Fibroblast of peridontal ligament (primary cell): ENCODE measurements around the gene LRCH2.

Experiments used
- DNase-seq: peaks from one replicate; pipeline ENCODE4 v3.0.0-alpha.2; 2010; ENCODE audit errors: extremely low read depth

LRCH2 gene

GRCh38 chrX:115204040-115204439 lies 29.9 kb downstream of the LRCH2 start:
- no peak for DNase-seq

- DNase-seq: no peak
Observed at GRCh38 chrX:115192244-115192700, 41.6 kb downstream of the LRCH2 start.

- DNase-seq: no peak
Observed at GRCh38 chrX:115191490-115192243, 42.2 kb downstream of the LRCH2 start.

GRCh38 chrX:115190636-115191489 lies 43.0 kb downstream of the LRCH2 start:
- no peak for DNase-seq

GRCh38 chrX:115189646-115190635 lies 44.0 kb downstream of the LRCH2 start:
- DNase-seq: no peak

GRCh38 chrX:115189110-115189509 lies 44.8 kb downstream of the LRCH2 start, which contains the start of gene RBMXL3:
TSS of gene RBMXL3 (plus strand) at chrX:115189410. CDS start at chrX:115189442, 32 bp downstream.
- DNase-seq: no peak

GRCh38 chrX:115183980-115184379 lies 49.9 kb downstream of the LRCH2 start:
- peak; percentile 40 for DNase-seq

- no peak for DNase-seq
Observed at GRCh38 chrX:115178473-115178872, 55.4 kb downstream of the LRCH2 start.

- DNase-seq: peak; percentile 2
Observed at GRCh38 chrX:115177932-115178331, 56.0 kb downstream of the LRCH2 start.

GRCh38 chrX:115174548-115174947 lies 59.3 kb downstream of the LRCH2 start:
- DNase-seq: peak; percentile 7

GRCh38 chrX:115173181-115173580 lies 60.7 kb downstream of the LRCH2 start:
- DNase-seq: no peak

- peak; percentile 55 for DNase-seq
Observed at GRCh38 chrX:115147220-115147619, 86.7 kb downstream of the LRCH2 start.

GRCh38 chrX:115142057-115142456 lies 91.8 kb downstream of the LRCH2 start:
- DNase-seq: no peak

- DNase-seq: no peak
Observed at GRCh38 chrX:115138040-115138439, 95.9 kb downstream of the LRCH2 start.

- peak; percentile 40 for DNase-seq
Observed at GRCh38 chrX:115134382-115134781, 99.5 kb downstream of the LRCH2 start.

GRCh38 chrX:115112411-115112810 lies 121.5 kb downstream of the LRCH2 start:
- DNase-seq: peak; percentile 11

GRCh38 chrX:115098897-115099296 lies 135.0 kb downstream of the LRCH2 start:
- DNase-seq: no peak

GRCh38 chrX:115093191-115093590 lies 140.7 kb downstream of the LRCH2 start:
- no peak for DNase-seq

GRCh38 chrX:115089419-115089818 lies 144.5 kb downstream of the LRCH2 start:
- no peak for DNase-seq

GRCh38 chrX:115068896-115069295 lies 165.0 kb downstream of the LRCH2 start:
- no peak for DNase-seq

- peak; percentile 77 for DNase-seq
Observed at GRCh38 chrX:115067812-115068211, 166.1 kb downstream of the LRCH2 start.
